HG03442 (cell line): ENCODE results near the gene DDX5.

Source experiments
- ATAC-seq: cut with Tn5 transposase; IDR thresholded peaks from one replicate; pipeline ENCODE4 v1.9.1; 2021; ENCODE audit warnings: mild to moderate bottlenecking, moderate library complexity; ENCODE audit not compliant: unreplicated experiment

Gene DDX5

GRCh38 chr17:64448665-64449512 is 57.2 kb downstream of the DDX5 start, which contains the start of gene MILR1:
Gene MILR1, plus strand, starts transcription at chr17:64449115. Its CDS starts 54 bp downstream, at chr17:64449169.
- ATAC-seq = no peak
